Measurements from ENCODE around the gene EPHB3.
"Not testable (repeated sequence)": the region's sequence is repeated elsewhere in the genome, so short reads cannot be mapped to it uniquely, and the experiment has no call there.

The EPHB3 gene

GRCh38 chr3:184620475-184621119, 59.0 kb downstream of the EPHB3 start:
- Histone ChIP-seq H3K9me3 (ENCODE audit: control insufficient read depth, low read length) (no peaks in the 10 kb centered on the region), H3K36me3 (ENCODE audit: control insufficient read depth, insufficient read depth, low read length) (no peaks in the 10 kb centered on the region), H3K4me1 (ENCODE audit: control insufficient read depth, insufficient read depth, low read length) (peaks cover 10% of the 10 kb centered on the region), H3K4me3 (ENCODE audit: insufficient read depth, low read depth, low read length) (no peak overlapping the region), H3K27ac (ENCODE audit: insufficient read depth, low read depth, low read length, poor library complexity, severe bottlenecking) (no peak overlapping the region), H3K27me3 (ENCODE audit: control insufficient read depth, insufficient read depth, low read length, poor library complexity, severe bottlenecking) (no peaks in the 10 kb centered on the region)
- 83 to 93% methylated on average over 6 to 7 of the region's 7 CpGs for WGBS, 2 experiments

- not testable (repeated sequence) for H3K27ac ChIP-seq (ENCODE audit: insufficient read depth, low read depth, low read length, poor library complexity, severe bottlenecking); H3K9me3 ChIP-seq (ENCODE audit: control insufficient read depth, low read length); H3K4me3 ChIP-seq (ENCODE audit: insufficient read depth, low read depth, low read length); H3K36me3 ChIP-seq (ENCODE audit: control insufficient read depth, insufficient read depth, low read length); H3K27me3 ChIP-seq (ENCODE audit: control insufficient read depth, insufficient read depth, low read length, poor library complexity, severe bottlenecking); H3K4me1 ChIP-seq (ENCODE audit: control insufficient read depth, insufficient read depth, low read length)
- 94% methylated on average over 13 of the region's 13 CpGs for WGBS, 2 experiments
Measured at GRCh38 chr3:184622156-184622555, 60.6 kb downstream of the EPHB3 start.

- no peak overlapping the region for H3K4me3 ChIP-seq (ENCODE audit: insufficient read depth, low read depth, low read length)
- 77 to 84% methylated on average over 6 of the region's 6 CpGs for WGBS, 2 experiments
- H3K27ac ChIP-seq (ENCODE audit: insufficient read depth, low read depth, low read length, poor library complexity, severe bottlenecking) = no peak overlapping the region
- no peaks in the 10 kb centered on the region for H3K36me3 ChIP-seq (ENCODE audit: control insufficient read depth, insufficient read depth, low read length)
- H3K27me3 ChIP-seq (ENCODE audit: control insufficient read depth, insufficient read depth, low read length, poor library complexity, severe bottlenecking) = no peaks in the 10 kb centered on the region
- H3K9me3 ChIP-seq (ENCODE audit: control insufficient read depth, low read length) = no peaks in the 10 kb centered on the region
- H3K4me1 ChIP-seq (ENCODE audit: control insufficient read depth, insufficient read depth, low read length) = peaks cover 29% of the 10 kb centered on the region
Measured at GRCh38 chr3:184626923-184627322, 65.3 kb downstream of the EPHB3 start.

GRCh38 chr3:184629555-184630160, 68.1 kb downstream of the EPHB3 start:
- Histone ChIP-seq H3K27me3 (ENCODE audit: control insufficient read depth, insufficient read depth, low read length, poor library complexity, severe bottlenecking) (no peaks in the 10 kb centered on the region), H3K36me3 (ENCODE audit: control insufficient read depth, insufficient read depth, low read length) (no peaks in the 10 kb centered on the region), H3K4me1 (ENCODE audit: control insufficient read depth, insufficient read depth, low read length) (peaks cover 44% of the 10 kb centered on the region), H3K4me3 (ENCODE audit: insufficient read depth, low read depth, low read length) (no peak overlapping the region), H3K9me3 (ENCODE audit: control insufficient read depth, low read length) (no peaks in the 10 kb centered on the region), H3K27ac (ENCODE audit: insufficient read depth, low read depth, low read length, poor library complexity, severe bottlenecking) (no peak overlapping the region)
- 42 to 44% methylated on average over 21 to 23 of the region's 23 CpGs for WGBS, 2 experiments

- no peaks in the 10 kb centered on the region for H3K9me3 ChIP-seq (ENCODE audit: control insufficient read depth, low read length)
- H3K4me3 ChIP-seq (ENCODE audit: insufficient read depth, low read depth, low read length) = no peak overlapping the region
- H3K4me1 ChIP-seq (ENCODE audit: control insufficient read depth, insufficient read depth, low read length) = peaks cover 57% of the 10 kb centered on the region
- no peaks in the 10 kb centered on the region for H3K36me3 ChIP-seq (ENCODE audit: control insufficient read depth, insufficient read depth, low read length)
- H3K27me3 ChIP-seq (ENCODE audit: control insufficient read depth, insufficient read depth, low read length, poor library complexity, severe bottlenecking) = no peaks in the 10 kb centered on the region
- no peak overlapping the region for H3K27ac ChIP-seq (ENCODE audit: insufficient read depth, low read depth, low read length, poor library complexity, severe bottlenecking)
- WGBS, 2 experiments = 85 to 86% methylated on average over 15 of the region's 15 CpGs
Measured at GRCh38 chr3:184630861-184631471, 69.4 kb downstream of the EPHB3 start.

- H3K4me3 ChIP-seq (ENCODE audit: insufficient read depth, low read depth, low read length) = no peak overlapping the region
- no peaks in the 10 kb centered on the region for H3K36me3 ChIP-seq (ENCODE audit: control insufficient read depth, insufficient read depth, low read length)
- H3K27me3 ChIP-seq (ENCODE audit: control insufficient read depth, insufficient read depth, low read length, poor library complexity, severe bottlenecking) = no peaks in the 10 kb centered on the region
- WGBS, 2 experiments = 89% methylated on average over 19 of the region's 19 CpGs
- H3K27ac ChIP-seq (ENCODE audit: insufficient read depth, low read depth, low read length, poor library complexity, severe bottlenecking) = no peak overlapping the region
- no peaks in the 10 kb centered on the region for H3K9me3 ChIP-seq (ENCODE audit: control insufficient read depth, low read length)
- peaks cover 62% of the 10 kb centered on the region for H3K4me1 ChIP-seq (ENCODE audit: control insufficient read depth, insufficient read depth, low read length)
Measured at GRCh38 chr3:184631472-184631861, 69.9 kb downstream of the EPHB3 start.
